GM19240 (cell line): Measurements from ENCODE around the gene PAFAH1B1.
"Not testable (repeated sequence)": the region's sequence is repeated elsewhere in the genome, so short reads cannot be mapped to it uniquely, and the experiment has no call there.

Experiments
- DNase-seq: peaks from one replicate; pipeline ENCODE4 v3.0.0; 2011; ENCODE audit warnings: low spot score; ENCODE audit not compliant: insufficient read length

Gene PAFAH1B1

DNA sequence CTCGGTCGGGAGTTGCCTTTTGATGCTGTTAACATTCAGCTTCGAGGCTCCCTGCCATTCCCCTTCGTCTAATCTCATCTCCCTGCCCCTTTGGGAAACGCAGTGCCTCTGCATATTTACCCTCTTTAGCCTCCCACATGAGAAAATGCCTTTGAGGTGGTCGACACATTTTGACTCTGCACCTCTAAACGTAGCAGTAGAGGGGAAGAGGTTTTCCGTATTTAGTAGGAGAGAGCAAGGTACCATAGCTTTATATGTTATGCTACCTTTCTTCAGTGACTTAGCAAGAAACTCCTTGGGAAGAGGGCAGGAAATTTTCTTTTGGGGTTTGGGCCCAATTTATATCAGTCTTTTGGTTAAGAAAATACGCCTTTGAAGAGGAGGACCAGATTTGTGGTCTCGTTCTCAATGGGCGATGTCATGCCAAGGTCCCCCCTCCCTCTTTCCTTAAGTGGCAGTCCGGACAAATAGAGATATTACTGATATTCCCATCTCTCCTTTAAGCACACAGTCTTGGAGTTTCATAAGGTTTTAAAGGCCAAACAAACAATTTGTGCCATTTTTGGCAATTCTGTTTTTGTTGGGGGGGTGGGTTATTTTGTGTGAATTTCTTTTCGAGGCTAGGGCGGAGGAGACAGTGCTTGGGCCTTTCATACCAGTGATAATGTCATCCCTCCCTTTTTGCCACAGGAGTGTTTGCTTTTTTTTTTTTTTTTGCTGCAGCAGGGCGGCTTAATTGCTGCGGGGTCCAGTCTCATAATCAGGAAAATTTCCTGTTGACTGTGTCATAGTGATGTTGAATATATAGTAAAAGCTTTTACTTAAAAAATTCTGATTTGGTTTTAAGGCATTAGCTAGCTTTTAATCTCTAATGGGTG lies 1.5 kb downstream of the PAFAH1B1 start:
- DNase-seq, result no peak

DNA sequence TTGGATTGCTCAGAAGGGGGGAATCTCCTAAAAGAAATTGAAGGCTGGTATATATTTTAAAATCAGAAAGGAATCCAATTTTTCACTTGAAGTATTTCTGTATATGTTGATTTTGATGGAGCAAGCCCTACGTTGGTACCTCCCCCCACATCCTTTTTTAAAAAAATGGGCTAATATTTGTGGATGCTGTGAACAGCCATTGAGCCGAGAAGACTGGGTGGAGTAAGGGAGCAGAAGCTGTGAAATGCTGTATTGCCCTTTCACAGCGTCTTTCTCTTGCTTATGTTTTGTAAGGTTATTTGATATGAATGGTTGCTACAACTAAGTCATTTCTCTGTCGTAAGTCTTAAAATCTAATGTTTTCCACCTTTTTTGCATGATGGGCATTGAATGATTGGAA lies 2.3 kb downstream of the PAFAH1B1 start:
- DNase-seq, result no peak

DNA sequence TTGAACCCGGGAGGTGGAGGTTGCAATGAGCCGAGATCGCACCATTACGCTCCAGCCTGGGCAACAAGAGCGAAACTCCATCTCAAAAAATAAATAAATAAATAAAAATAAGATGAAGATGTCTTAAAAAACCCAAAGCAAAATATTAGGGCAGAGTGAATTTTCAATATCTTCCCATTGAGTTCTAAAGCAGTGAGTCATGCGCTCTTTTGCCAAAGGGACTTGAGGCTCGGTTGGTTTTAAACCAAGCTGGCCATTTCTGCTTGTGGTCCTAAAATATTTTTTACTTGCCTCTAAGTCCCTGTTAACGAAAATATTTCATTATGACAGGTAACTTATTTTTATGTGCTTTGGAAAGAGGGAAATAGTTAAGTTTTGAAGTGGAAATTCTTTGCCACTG lies 4.7 kb downstream of the PAFAH1B1 start:
- DNase-seq, result no peak

- no peak for DNase-seq
Measured at GRCh38 chr17:2602597-2603017, 9.2 kb downstream of the PAFAH1B1 start.

GRCh38 chr17:2608350-2608913 lies 15.0 kb downstream of the PAFAH1B1 start:
- no peak for DNase-seq

DNA sequence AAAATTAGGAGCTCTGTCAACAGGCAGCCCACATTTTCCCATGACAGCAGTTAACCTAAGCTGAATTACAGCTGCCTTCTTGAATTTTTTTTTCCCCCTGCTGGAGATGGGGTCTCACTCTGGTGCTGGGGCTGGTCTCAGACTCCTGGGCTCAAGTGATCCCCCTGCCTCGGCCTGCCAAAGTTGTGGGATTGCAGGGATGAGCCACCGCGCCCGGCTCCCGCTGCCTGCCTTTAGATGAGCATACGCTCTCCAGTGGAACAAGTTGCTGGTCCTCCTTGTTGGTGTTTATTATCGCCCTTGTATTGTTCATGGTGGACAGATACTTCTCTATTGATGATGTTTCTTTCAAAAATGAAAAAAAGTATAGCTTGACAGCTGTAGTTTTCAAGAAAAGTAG lies 15.6 kb downstream of the PAFAH1B1 start:
- no peak for DNase-seq

GRCh38 chr17:2610195-2611175 lies 17.0 kb downstream of the PAFAH1B1 start:
- no peak for DNase-seq

DNA sequence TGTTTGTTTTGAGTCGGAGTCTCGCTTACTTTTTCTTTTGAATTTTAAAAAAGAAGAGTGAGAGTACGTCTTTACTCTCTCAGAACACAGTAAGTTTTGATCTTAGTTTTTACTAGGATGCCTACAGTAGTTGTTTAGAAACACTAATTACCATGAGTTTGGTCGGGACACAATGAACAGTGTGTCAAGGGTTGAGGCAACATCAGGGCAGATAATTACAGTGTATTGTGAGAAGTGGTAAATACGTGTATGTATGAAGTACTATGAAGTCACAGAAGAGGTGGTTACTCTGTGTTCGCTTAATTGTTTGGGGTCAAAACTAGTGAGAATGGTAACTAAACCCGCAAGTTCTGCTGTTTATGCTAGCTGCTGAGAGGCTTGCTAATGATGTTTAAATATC lies 18.2 kb downstream of the PAFAH1B1 start:
- DNase-seq, result no peak

- no peak for DNase-seq
Measured at GRCh38 chr17:2612630-2613029, 19.2 kb downstream of the PAFAH1B1 start.

GRCh38 chr17:2613089-2613808 lies 19.8 kb downstream of the PAFAH1B1 start:
- no peak for DNase-seq

- no peak for DNase-seq
Measured at GRCh38 chr17:2615882-2616281, 22.4 kb downstream of the PAFAH1B1 start.

- no peak for DNase-seq
Measured at GRCh38 chr17:2621241-2621640, 27.8 kb downstream of the PAFAH1B1 start.

DNA sequence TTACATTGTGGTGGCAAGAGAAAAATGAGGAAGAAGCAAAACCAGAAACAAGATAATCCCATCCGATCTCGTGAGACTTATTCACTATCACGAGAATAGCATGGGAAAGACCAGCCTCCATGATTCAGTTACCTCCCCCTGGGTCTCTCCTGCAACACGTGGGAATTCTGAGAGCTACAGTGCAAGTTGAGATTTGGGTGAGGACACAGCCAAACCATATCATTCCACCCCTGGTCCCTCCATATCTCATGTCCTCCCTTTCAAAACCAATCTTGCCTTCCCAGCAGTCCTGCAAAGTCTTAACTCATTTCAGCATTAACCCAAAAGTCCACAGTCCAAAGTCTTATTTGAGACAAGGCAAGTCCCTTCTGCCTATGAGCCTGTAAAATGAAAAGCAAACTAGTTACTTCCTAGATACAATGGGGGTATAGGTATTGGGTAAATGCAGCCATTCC lies 28.5 kb downstream of the PAFAH1B1 start:
- DNase-seq, result not testable (repeated sequence)

- DNase-seq, result not testable (repeated sequence)
Measured at GRCh38 chr17:2622721-2623301, 29.4 kb downstream of the PAFAH1B1 start.

- no peak for DNase-seq
Measured at GRCh38 chr17:2624292-2624731, 30.9 kb downstream of the PAFAH1B1 start.

DNA sequence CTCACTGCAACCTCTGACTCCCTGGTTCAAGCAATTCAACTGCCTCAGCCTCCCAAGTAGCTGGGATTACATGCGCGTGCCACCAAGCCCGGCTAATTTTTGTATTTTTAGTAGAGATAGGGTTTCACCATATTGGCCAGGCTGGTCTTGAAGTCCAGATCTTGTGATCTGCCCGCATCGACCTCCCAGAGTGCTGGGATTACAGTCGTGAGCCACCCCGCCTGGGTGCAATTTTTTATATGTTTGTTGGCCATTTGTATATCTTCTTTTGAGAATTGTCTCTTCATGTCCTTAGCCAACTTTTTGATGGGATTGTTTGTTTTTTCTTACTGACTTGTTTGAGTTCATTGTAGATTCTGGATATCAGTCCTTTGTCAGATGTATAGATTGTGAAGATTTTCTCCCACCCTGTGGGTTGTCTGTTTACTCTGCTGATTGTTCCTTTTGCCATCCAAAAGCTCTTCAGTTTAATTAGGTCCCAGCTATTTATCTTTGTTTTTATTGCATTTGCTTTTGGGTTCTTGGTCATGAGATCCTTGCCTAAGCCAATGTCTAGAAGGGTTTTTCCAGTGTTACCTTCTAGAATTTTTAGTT lies 33.3 kb downstream of the PAFAH1B1 start:
- not testable (repeated sequence) for DNase-seq

DNA sequence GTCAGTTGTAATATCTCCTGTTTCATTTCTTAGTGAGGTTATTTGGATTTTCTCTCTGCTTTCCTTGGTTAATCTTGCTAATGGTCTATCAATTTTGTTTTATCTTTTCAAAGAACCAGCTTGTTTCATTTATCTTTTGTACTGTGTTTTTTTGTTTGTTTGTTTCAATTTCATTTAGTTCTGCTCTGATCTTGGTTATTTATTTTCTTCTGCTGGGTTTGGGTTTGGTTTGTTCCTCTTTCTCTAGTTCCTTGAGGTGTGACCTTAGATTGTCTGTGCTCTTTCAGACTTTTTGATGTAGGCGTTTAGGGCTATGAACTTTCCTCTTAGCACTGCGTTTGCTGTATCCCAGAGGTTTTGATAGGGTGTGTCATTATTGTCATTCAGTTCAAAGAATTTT lies 35.5 kb downstream of the PAFAH1B1 start:
- DNase-seq, result not testable (repeated sequence)

GRCh38 chr17:2631211-2631610 lies 37.8 kb downstream of the PAFAH1B1 start:
- DNase-seq, result no peak

- DNase-seq, result no peak
Measured at GRCh38 chr17:2634361-2634960, 41.0 kb downstream of the PAFAH1B1 start.

DNA sequence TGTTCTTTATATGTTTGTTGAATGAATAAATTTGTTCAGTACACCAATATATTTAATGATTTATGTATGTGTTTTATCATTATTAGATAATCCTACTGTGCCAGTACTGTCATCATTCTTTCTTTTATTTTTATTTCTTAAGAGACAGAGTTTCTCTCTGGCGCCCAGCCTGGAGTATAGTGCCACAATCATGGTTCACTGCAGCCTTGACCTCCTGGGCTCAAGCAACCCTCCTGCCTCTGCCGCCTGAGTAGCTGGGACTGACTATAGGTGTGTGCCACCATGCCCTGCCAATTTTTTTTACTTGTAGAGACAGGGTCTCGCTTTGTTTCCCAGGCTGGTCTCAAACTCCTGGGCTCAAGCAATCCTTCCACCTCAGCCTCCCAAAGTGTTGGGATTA lies 41.8 kb downstream of the PAFAH1B1 start:
- DNase-seq, result no peak
